SK-N-SH treated with all-trans-retinoic acid at 6 μM for 48 hours (cell line): ENCODE results near the gene EPB41L5.

Source experiments
- CREB5 ChIP-seq: fragments of 250-450 bp; sonication (Bioruptor Pico); IDR thresholded peaks from 2 replicates; pipeline ENCODE4 v1.5.1; 2020; ENCODE audit warnings: low read depth, mild to moderate bottlenecking, moderate library complexity
- CSDC2 ChIP-seq: fragments of 250-450 bp; sonication (Bioruptor Pico); IDR thresholded peaks from 2 replicates; pipeline ENCODE4 v1.5.0; 2020; ENCODE audit warnings: mild to moderate bottlenecking, moderate library complexity
- ESRRG ChIP-seq: fragments of 250-450 bp; sonication (Bioruptor Pico); IDR thresholded peaks from 2 replicates; pipeline ENCODE4 v1.6.1; 2021; ENCODE audit warnings: mild to moderate bottlenecking
- OSR1 ChIP-seq: fragments of 250-450 bp; sonication (Bioruptor Pico); IDR thresholded peaks from 2 replicates; pipeline ENCODE4 v1.8.0; 2022; ENCODE audit warnings: moderate library complexity, mild to moderate bottlenecking, inconsistent platforms
- PPARA ChIP-seq: fragments of 250-450 bp; sonication (Bioruptor Pico); IDR thresholded peaks from 2 replicates; pipeline ENCODE4 v1.5.0; 2020; ENCODE audit warnings: mild to moderate bottlenecking, borderline replicate concordance
- RARB ChIP-seq: fragments of 250-450 bp; sonication (Bioruptor Pico); IDR thresholded peaks from 2 replicates; pipeline ENCODE4 v1.8.0; 2021; ENCODE audit warnings: mild to moderate bottlenecking, moderate library complexity
- TCF4 ChIP-seq: fragments of 250-450 bp; sonication (Bioruptor Pico); IDR thresholded peaks from 2 replicates; pipeline ENCODE4 v1.8.0; 2021; ENCODE audit warnings: mild to moderate bottlenecking, moderate library complexity, borderline replicate concordance
- ZFP3 ChIP-seq: fragments of 250-450 bp; sonication (Bioruptor Pico); IDR thresholded peaks from 2 replicates; pipeline ENCODE4 v1.5.0; 2020; ENCODE audit warnings: mild to moderate bottlenecking, moderate library complexity
- ZNF70 ChIP-seq: fragments of 450-650 bp; formaldehyde crosslinking; IDR thresholded peaks from 2 replicates; pipeline ENCODE4 v1.5.0; 2020; ENCODE audit warnings: mild to moderate bottlenecking, moderate library complexity
- ZNF8 ChIP-seq: fragments of 450-650 bp; formaldehyde crosslinking; IDR thresholded peaks from 2 replicates; pipeline ENCODE4 v1.5.0; 2020; ENCODE audit warnings: mild to moderate bottlenecking, moderate library complexity

- TF ChIP-seq ZNF70 (CRISPR knock-in tag): no peak
- no peak for TF ChIP-seq CREB5
- TF ChIP-seq RARB (CRISPR knock-in tag): no peak
- no peak for TF ChIP-seq OSR1 (CRISPR knock-in tag)
- no peak for TF ChIP-seq ESRRG
- TF ChIP-seq ZFP3 (CRISPR knock-in tag): no peak
- TF ChIP-seq ZNF8 (CRISPR knock-in tag): no peak
- no peak for TF ChIP-seq TCF4 (CRISPR knock-in tag)
- no peak for TF ChIP-seq PPARA (CRISPR knock-in tag)
- no peak for TF ChIP-seq CSDC2
Observed at GRCh38 chr2:120140866-120141265, 128.0 kb downstream of the EPB41L5 start.
